ENCODE results near the gene NME4.

The NME4 gene

GRCh38 chr16:375212-375611 is 21.8 kb upstream of the NME4 start:
- CTCF ChIA-PET: interaction anchor here (0.7 to 1.0 kb wide), 2 partner anchors 278 to 303 kb away, joined by 3 to 6 read pairs; no protein-coding TSS in a partner anchor
- no peaks in the 10 kb centered on the region for H3K4me1 ChIP-seq (ENCODE audit: control insufficient read depth, insufficient read depth, low read length)
- POLR2A ChIA-PET: interaction anchor here (0.7 kb wide), 1 partner anchor 126 kb away, joined by 4 read pairs; no protein-coding TSS in a partner anchor
- no peak overlapping the region for H3K4me3 ChIP-seq (ENCODE audit: low read depth, low read length)
- peaks cover 0 to 60% of the 10 kb centered on the region in 2 experiments; a peak in 1 of 3 replicates for H3K36me3 ChIP-seq (ENCODE audit: control insufficient read depth in 2 of 2, insufficient read depth in 1 of 2, low read length in 2 of 2)
- H3K9me3 ChIP-seq (ENCODE audit: control insufficient read depth, insufficient read depth, low read depth, low read length): no peaks in the 10 kb centered on the region
- no peak for TF ChIP-seq ZNF514 (tag by site-specific recombination; IDR thresholded peaks at IDR 0.05)
- TF ChIP-seq ZNF600 (tag by site-specific recombination; IDR thresholded peaks at IDR 0.05): peak; percentile 45; the same call in 1 of the 2 replicates
- H3K27ac ChIP-seq (ENCODE audit: extremely low read depth, low read depth, low read length): no peak overlapping the region

GRCh38 chr16:375927-376816 is 20.8 kb upstream of the NME4 start:
- no peak overlapping the region for H3K27ac ChIP-seq (ENCODE audit: extremely low read depth, low read depth, low read length)
- H3K4me1 ChIP-seq (ENCODE audit: control insufficient read depth, insufficient read depth, low read length): no peaks in the 10 kb centered on the region
- no peak overlapping the region for H3K4me3 ChIP-seq (ENCODE audit: low read depth, low read length)
- ChIA-PET POLR2A (interaction anchor here (0.7 kb wide), 1 partner anchor 125 kb away, joined by 4 read pairs; no protein-coding TSS in a partner anchor), CTCF (no interaction called here)
- TF ChIP-seq GLIS2 (tag by site-specific recombination; IDR thresholded peaks at IDR 0.05): 0 out of 2 replicates have a peak, but pooled peaks have one; percentile 9
- TF ChIP-seq, protein P1, sequence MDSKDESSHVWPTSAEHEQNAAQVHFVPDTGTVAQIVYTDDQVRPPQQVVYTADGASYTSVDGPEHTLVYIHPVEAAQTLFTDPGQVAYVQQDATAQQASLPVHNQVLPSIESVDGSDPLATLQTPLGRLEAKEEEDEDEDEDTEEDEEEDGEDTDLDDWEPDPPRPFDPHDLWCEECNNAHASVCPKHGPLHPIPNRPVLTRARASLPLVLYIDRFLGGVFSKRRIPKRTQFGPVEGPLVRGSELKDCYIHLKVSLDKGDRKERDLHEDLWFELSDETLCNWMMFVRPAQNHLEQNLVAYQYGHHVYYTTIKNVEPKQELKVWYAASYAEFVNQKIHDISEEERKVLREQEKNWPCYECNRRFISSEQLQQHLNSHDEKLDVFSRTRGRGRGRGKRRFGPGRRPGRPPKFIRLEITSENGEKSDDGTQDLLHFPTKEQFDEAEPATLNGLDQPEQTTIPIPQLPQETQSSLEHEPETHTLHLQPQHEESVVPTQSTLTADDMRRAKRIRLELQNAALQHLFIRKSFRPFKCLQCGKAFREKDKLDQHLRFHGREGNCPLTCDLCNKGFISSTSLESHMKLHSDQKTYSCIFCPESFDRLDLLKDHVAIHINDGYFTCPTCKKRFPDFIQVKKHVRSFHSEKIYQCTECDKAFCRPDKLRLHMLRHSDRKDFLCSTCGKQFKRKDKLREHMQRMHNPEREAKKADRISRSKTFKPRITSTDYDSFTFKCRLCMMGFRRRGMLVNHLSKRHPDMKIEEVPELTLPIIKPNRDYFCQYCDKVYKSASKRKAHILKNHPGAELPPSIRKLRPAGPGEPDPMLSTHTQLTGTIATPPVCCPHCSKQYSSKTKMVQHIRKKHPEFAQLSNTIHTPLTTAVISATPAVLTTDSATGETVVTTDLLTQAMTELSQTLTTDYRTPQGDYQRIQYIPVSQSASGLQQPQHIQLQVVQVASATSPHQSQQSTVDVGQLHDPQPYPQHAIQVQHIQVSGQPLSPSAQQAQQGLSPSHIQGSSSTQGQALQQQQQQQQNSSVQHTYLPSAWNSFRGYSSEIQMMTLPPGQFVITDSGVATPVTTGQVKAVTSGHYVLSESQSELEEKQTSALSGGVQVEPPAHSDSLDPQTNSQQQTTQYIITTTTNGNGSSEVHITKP (tag by site-specific recombination; IDR thresholded peaks at IDR 0.05): no peak
- TF ChIP-seq ZNF701 (tag by site-specific recombination; IDR thresholded peaks at IDR 0.05): no peak
- H3K36me3 ChIP-seq (ENCODE audit: control insufficient read depth in 2 of 2, insufficient read depth in 1 of 2, low read length in 2 of 2): peaks cover 0 to 60% of the 10 kb centered on the region in 2 experiments; a peak in 1 of 3 replicates
- no peaks in the 10 kb centered on the region for H3K9me3 ChIP-seq (ENCODE audit: control insufficient read depth, insufficient read depth, low read depth, low read length)

- Histone ChIP-seq H3K27ac (ENCODE audit: extremely low read depth, low read depth, low read length) (no peak overlapping the region), H3K4me3 (ENCODE audit: low read depth, low read length) (no peak overlapping the region), H3K36me3 (ENCODE audit: control insufficient read depth in 2 of 2, insufficient read depth in 1 of 2, low read length in 2 of 2) (peaks cover 0 to 53% of the 10 kb centered on the region in 2 experiments; a peak in 1 of 3 replicates), H3K9me3 (ENCODE audit: control insufficient read depth, insufficient read depth, low read depth, low read length) (no peaks in the 10 kb centered on the region), H3K4me1 (ENCODE audit: control insufficient read depth, insufficient read depth, low read length) (no peaks in the 10 kb centered on the region)
- CTCF ChIA-PET: no interaction called here
- POLR2A ChIA-PET: interaction anchor here (0.6 kb wide), 1 partner anchor 704 kb away, joined by 4 read pairs; no protein-coding TSS in a partner anchor
- TF ChIP-seq ZNF223 (tag by site-specific recombination; IDR thresholded peaks at IDR 0.05) (no peak), ZFHX2 (tag by site-specific recombination; conservative IDR thresholded peaks at IDR 0.05) (peak; percentile 49; the same call in 1 of the 2 replicates), ZNF473 (tag by site-specific recombination; IDR thresholded peaks at IDR 0.05) (no peak), ZNF555 (tag by site-specific recombination; conservative IDR thresholded peaks at IDR 0.05) (no peak)
- TF ChIP-seq, protein P2, sequence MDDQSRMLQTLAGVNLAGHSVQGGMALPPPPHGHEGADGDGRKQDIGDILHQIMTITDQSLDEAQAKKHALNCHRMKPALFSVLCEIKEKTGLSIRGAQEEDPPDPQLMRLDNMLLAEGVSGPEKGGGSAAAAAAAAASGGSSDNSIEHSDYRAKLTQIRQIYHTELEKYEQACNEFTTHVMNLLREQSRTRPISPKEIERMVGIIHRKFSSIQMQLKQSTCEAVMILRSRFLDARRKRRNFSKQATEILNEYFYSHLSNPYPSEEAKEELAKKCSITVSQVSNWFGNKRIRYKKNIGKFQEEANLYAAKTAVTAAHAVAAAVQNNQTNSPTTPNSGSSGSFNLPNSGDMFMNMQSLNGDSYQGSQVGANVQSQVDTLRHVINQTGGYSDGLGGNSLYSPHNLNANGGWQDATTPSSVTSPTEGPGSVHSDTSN (CRISPR knock-in tag; IDR thresholded peaks at IDR 0.05): no peak
These were observed 20.1 kb upstream of the NME4 start for GRCh38 chr16:376817-377418.
